Peyer's patch (tissue), 4 donors: ENCODE measurements around the gene ATP6V0A1.

Experiments used
- CTCF ChIP-seq, 6 experiments: fragments of 450-650 bp in 4 of 6; fragments of 200-600 bp in 2 of 6; sonication (generic) in 1 of 6; IDR thresholded peaks; one replicate each; pipeline ENCODE4 v1.5.1; 2017 to 2019; ENCODE audit warnings: antibody characterized with exemption in 6 of 6, mild to moderate bottlenecking in 3 of 6, moderate library complexity in 1 of 6
- POLR2A ChIP-seq, 2 donors: fragments of 450-650 bp; IDR thresholded peaks; one replicate each; pipeline ENCODE4 v1.5.1; 2017; ENCODE audit warnings: antibody characterized with exemption in 2 of 2, mild to moderate bottlenecking in 2 of 2, moderate library complexity in 2 of 2

DNA sequence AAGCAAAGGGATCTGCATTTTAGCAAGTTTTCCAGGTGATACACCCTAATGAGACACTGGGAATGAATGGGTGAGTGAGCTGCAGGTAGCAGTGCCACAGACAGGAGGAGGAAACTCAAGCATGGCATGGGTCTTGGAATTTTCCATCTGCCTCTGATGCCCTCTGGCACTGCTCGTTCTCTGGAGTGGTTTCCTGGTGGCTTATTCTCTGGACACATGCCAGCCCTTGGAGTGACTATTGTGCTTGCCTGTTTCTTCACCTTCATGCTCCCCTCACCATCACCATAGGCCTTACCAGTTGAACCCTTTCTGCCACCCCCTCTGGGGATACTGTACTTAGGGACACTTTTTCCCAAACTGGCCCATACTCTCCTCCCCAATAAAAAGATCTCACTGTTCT lies 104.9 kb downstream of the ATP6V0A1 start:
- TF ChIP-seq CTCF (IDR thresholded peaks at IDR 0.05) (peak in 1 of 6 experiments; percentile 13), POLR2A (IDR thresholded peaks at IDR 0.05) (no peak)
